PC-9 (cell line): ENCODE data around the gene UMAD1. TPM values are rescaled to one million over a fixed set of nuclear protein-coding genes. Genes with fewer than 3 reads are reported as not detected.

ENCODE experiments used
- BruUV-seq: library from RNA; stranded (reverse); fragments of 400-500 nt; replicated peaks from 2 replicates; lab custom pipeline; 2021; lab: Mats Ljungman, UMichigan
- CTCF ChIA-PET: fragments of 300-600 bp; sonication (Branson Sonifier 250); formaldehyde crosslinking; loops from one replicate; lab custom pipeline; 2022; ENCODE audit warnings: antibody characterized with exemption; lab: Charles Lee
- POLR2A ChIA-PET: fragments of 300-600 bp; sonication (Branson Sonifier 250); formaldehyde crosslinking; loops from one replicate; lab custom pipeline; 2022; ENCODE audit warnings: antibody characterized with exemption; ENCODE audit not compliant: unreplicated experiment; lab: Charles Lee
- DNase-seq, 2 experiments: peaks; one replicate each; pipeline versions ENCODE4 v3.0.0 to v3.0.0-alpha.2; 2015 to 2022; ENCODE audit warnings: mixed read lengths in 1 of 2
- H2AFZ ChIP-seq: fragments of 200-600 bp; sonication (generic); 2 replicates; pipeline ENCODE4 v1.8.1; 2017; ENCODE audit warnings: antibody characterized with exemption
- H3F3A ChIP-seq: fragments of 200-600 bp; sonication (generic); 2 replicates; pipeline ENCODE4 v1.8.1; 2017; ENCODE audit warnings: antibody characterized with exemption, mild to moderate bottlenecking, low read depth; ENCODE audit not compliant: insufficient read depth
- H3K27ac ChIP-seq: fragments of 200-600 bp; sonication (generic); 2 replicates; pipeline ENCODE4 v1.6.1; 2016; ENCODE audit warnings: mixed run types
- H3K27me3 ChIP-seq: fragments of 200-600 bp; sonication (generic); 2 replicates; pipeline ENCODE4 v1.6.1; 2016; ENCODE audit warnings: low read depth, mixed run types; ENCODE audit not compliant: insufficient read depth
- H3K36me3 ChIP-seq: fragments of 200-600 bp; sonication (generic); 2 replicates; pipeline ENCODE4 v1.6.1; 2016; ENCODE audit warnings: low read depth, mixed run types
- H3K4me1 ChIP-seq: fragments of 200-600 bp; sonication (generic); replicated peaks from 2 replicates; pipeline ENCODE4 v1.6.1; 2016; ENCODE audit warnings: mixed run types; ENCODE audit not compliant: insufficient read depth
- H3K4me2 ChIP-seq: fragments of 200-600 bp; sonication (generic); 2 replicates; pipeline ENCODE4 v1.6.1; 2017; ENCODE audit warnings: mixed run types
- H3K4me3 ChIP-seq: fragments of 200-600 bp; sonication (generic); 2 replicates; pipeline ENCODE4 v1.6.1; 2016; ENCODE audit warnings: mixed run types
- H3K79me2 ChIP-seq: fragments of 200-600 bp; sonication (generic); 2 replicates; pipeline ENCODE4 v1.6.1; 2017; ENCODE audit warnings: low read depth, mixed run types
- H3K9me2 ChIP-seq: fragments of 200-600 bp; sonication (generic); 2 replicates; pipeline ENCODE4 v1.8.1; 2017; ENCODE audit warnings: mild to moderate bottlenecking; ENCODE audit not compliant: insufficient read depth
- H3K9me3 ChIP-seq: fragments of 200-600 bp; sonication (generic); 2 replicates; pipeline ENCODE4 v1.8.1; 2016; ENCODE audit warnings: low read depth; ENCODE audit not compliant: insufficient read depth
- H4K20me1 ChIP-seq: fragments of 200-600 bp; sonication (generic); 2 replicates; pipeline ENCODE4 v1.8.1; 2017; ENCODE audit not compliant: insufficient read depth
- CTCF ChIP-seq: fragments of 200-600 bp; sonication (generic); conservative IDR thresholded peaks from 2 replicates; pipeline ENCODE4 v1.6.1; 2017; ENCODE audit warnings: mixed run types, antibody characterized with exemption, mild to moderate bottlenecking, moderate library complexity
- EZH2 ChIP-seq: fragments of 200-600 bp; sonication (generic); IDR thresholded peaks from 2 replicates; pipeline ENCODE4 v1.8.0; 2017; ENCODE audit warnings: antibody characterized with exemption, low read depth
- intact Hi-C: fragments of 100-400 bp; cut with micrococcal nuclease; formaldehyde crosslinking; loops from one replicate; pipeline ENCODE4 v1.10.0; 2022; ENCODE audit not compliant: unreplicated experiment
- total RNA-seq: library from RNA; stranded (reverse); gene quantifications from 2 replicates; pipeline ENCODE4 v1.2.3, GENCODE V29; 2021

Gene UMAD1
- total RNA-seq, 1 experiment from 2014 or later = 20.5 TPM

DNA sequence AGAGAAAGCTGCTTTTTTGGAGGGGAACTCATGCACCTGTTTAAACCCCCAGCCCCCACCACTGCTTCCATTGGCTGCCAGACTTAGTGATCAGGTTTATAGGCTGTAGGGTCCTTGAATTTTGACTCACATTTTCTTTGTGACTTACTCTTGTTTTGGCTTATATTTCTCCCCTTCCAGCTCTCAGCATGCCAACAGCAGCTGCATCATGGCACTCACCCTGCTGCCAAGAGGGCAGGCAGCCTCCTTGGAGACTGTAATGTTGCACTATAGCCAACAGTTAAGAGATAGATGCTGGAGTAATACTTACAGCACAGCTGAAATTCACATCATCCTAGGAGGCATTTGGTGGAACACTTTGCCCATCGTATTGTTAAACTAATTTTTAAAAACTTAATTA is 230.0 kb downstream of the UMAD1 start:
- no peaks in the 10 kb centered on the region for H3K36me3 ChIP-seq
- no peaks in the 10 kb centered on the region for H3F3A ChIP-seq
- no peak for TF ChIP-seq EZH2
- TF ChIP-seq CTCF = no peak
- H3K27ac ChIP-seq = no peak overlapping the region
- H3K27me3 ChIP-seq = no peaks in the 10 kb centered on the region
- H3K4me1 ChIP-seq = no peaks in the 10 kb centered on the region
- no peaks in the 10 kb centered on the region for H3K79me2 ChIP-seq
- no peaks in the 10 kb centered on the region for H4K20me1 ChIP-seq
- no peak overlapping the region for H3K4me3 ChIP-seq
- no peak overlapping the region for H3K4me2 ChIP-seq
- ChIA-PET CTCF (no interaction called here), POLR2A (no interaction called here)
- H2AFZ ChIP-seq = no peak overlapping the region
- no TSS peak for BruUV-seq
- intact Hi-C loops = no loop called here
- H3K9me2 ChIP-seq = no peaks in the 10 kb centered on the region
- H3K9me3 ChIP-seq = no peaks in the 10 kb centered on the region
- no peak for DNase-seq

GRCh38 chr7:7876419-7876818 is 235.9 kb downstream of the UMAD1 start:
- no peak overlapping the region for H3K4me3 ChIP-seq
- H3K9me2 ChIP-seq = no peaks in the 10 kb centered on the region; the same call in 1 of the 2 replicates
- TF ChIP-seq CTCF (no peak), EZH2 (no peak)
- H2AFZ ChIP-seq = no peak overlapping the region
- H3K9me3 ChIP-seq = no peaks in the 10 kb centered on the region
- no peak overlapping the region for H3K27ac ChIP-seq
- no peak for DNase-seq
- no peaks in the 10 kb centered on the region for H4K20me1 ChIP-seq
- BruUV-seq = no TSS peak
- H3K4me2 ChIP-seq = no peak overlapping the region
- ChIA-PET POLR2A (interaction anchor here (0.5 kb wide), 1 partner anchor 183 kb away, joined by 3 read pairs; no protein-coding TSS in a partner anchor), CTCF (no interaction called here)
- intact Hi-C loops = no loop called here
- no peaks in the 10 kb centered on the region for H3K36me3 ChIP-seq
- H3K79me2 ChIP-seq = no peaks in the 10 kb centered on the region
- H3F3A ChIP-seq = no peaks in the 10 kb centered on the region
- no peaks in the 10 kb centered on the region for H3K4me1 ChIP-seq
- no peaks in the 10 kb centered on the region for H3K27me3 ChIP-seq

GRCh38 chr7:7881581-7881980 is 241.0 kb downstream of the UMAD1 start:
- intact Hi-C loops = no loop called here
- no peak for DNase-seq
- Histone ChIP-seq H3F3A (no peaks in the 10 kb centered on the region), H3K4me2 (no peak overlapping the region), H4K20me1 (no peaks in the 10 kb centered on the region), H3K4me1 (no peaks in the 10 kb centered on the region), H3K4me3 (no peak overlapping the region), H3K9me3 (no peaks in the 10 kb centered on the region), H3K27me3 (no peaks in the 10 kb centered on the region), H3K79me2 (no peaks in the 10 kb centered on the region), H2AFZ (no peak overlapping the region), H3K27ac (no peak overlapping the region), H3K9me2 (no peaks in the 10 kb centered on the region; the same call in 1 of the 2 replicates), H3K36me3 (no peaks in the 10 kb centered on the region)
- BruUV-seq = no TSS peak
- POLR2A ChIA-PET = no interaction called here
- no peak for TF ChIP-seq CTCF
- TF ChIP-seq EZH2 = no peak
- CTCF ChIA-PET = no interaction called here
